Smooth muscle cell (in vitro differentiated cells): ENCODE results near the gene CHST10. TPM values are rescaled to one million over a fixed set of nuclear protein-coding genes. Genes with fewer than 3 reads are reported as not detected.

Experiments used
- DNase-seq: peaks from one replicate; lab custom pipeline; 2025; ENCODE audit not compliant: unreplicated experiment; lab: John Stamatoyannopoulos, UW
- H2AFZ ChIP-seq: fragments of 200-600 bp; sonication (generic); 2 replicates; pipeline ENCODE4 v1.6.0; 2016; ENCODE audit warnings: antibody characterized with exemption, low read depth, mild to moderate bottlenecking
- H3F3A ChIP-seq: fragments of 200-600 bp; sonication (generic); 2 replicates; pipeline ENCODE4 v1.6.0; 2017; ENCODE audit warnings: antibody characterized with exemption, low read depth
- H3K27ac ChIP-seq: fragments of 200-600 bp; sonication (generic); 2 replicates; pipeline ENCODE4 v1.5.1; 2016; ENCODE audit warnings: low read depth, mild to moderate bottlenecking
- H3K27me3 ChIP-seq: fragments of 200-600 bp; sonication (generic); 2 replicates; pipeline ENCODE4 v1.6.1; 2016; ENCODE audit warnings: low read depth, mild to moderate bottlenecking
- H3K36me3 ChIP-seq: fragments of 200-600 bp; sonication (generic); 2 replicates; pipeline ENCODE4 v1.5.1; 2016; ENCODE audit warnings: low read depth
- H3K4me1 ChIP-seq: fragments of 200-600 bp; sonication (generic); 2 replicates; pipeline ENCODE4 v1.5.1; 2016; ENCODE audit warnings: low read depth
- H3K4me2 ChIP-seq: fragments of 200-600 bp; sonication (generic); 2 replicates; pipeline ENCODE4 v1.6.0; 2016; ENCODE audit warnings: mild to moderate bottlenecking
- H3K4me3 ChIP-seq: fragments of 200-600 bp; sonication (generic); 2 replicates; pipeline ENCODE4 v1.5.1; 2016; ENCODE audit warnings: mild to moderate bottlenecking
- H3K79me2 ChIP-seq: fragments of 200-600 bp; sonication (generic); 2 replicates; pipeline ENCODE4 v1.6.0; 2016; ENCODE audit warnings: low read depth, mild to moderate bottlenecking
- H3K9ac ChIP-seq: fragments of 200-600 bp; sonication (generic); 2 replicates; pipeline ENCODE4 v1.6.0; 2016; ENCODE audit warnings: low read depth
- H3K9me3 ChIP-seq: fragments of 200-600 bp; sonication (generic); replicated peaks from 2 replicates; pipeline ENCODE4 v1.5.1; 2016; ENCODE audit warnings: low read depth
- H4K20me1 ChIP-seq: fragments of 200-600 bp; sonication (generic); 2 replicates; pipeline ENCODE4 v1.6.0; 2016; ENCODE audit warnings: low read depth
- CTCF ChIP-seq: fragments of 200-600 bp; sonication (generic); IDR thresholded peaks from 2 replicates; pipeline ENCODE4 v1.5.1; 2017; ENCODE audit warnings: borderline replicate concordance, mild to moderate bottlenecking, antibody characterized with exemption; ENCODE audit not compliant: insufficient read depth, poor library complexity, severe bottlenecking
- WGBS: methylation state at CpG from one replicate; pipeline ENCODE4 v1.1.7; 2016; ENCODE audit warnings: low lambda C conversion rate; 5-methylcytosine and 5-hydroxymethylcytosine counted together
- polyA plus RNA-seq: library from polyadenylated mRNA; unstranded; fragments of >200 nt; fragmentation: Nextera tagmentation; extraction: Ambion mirVana; gene quantifications from 2 replicates; pipeline ENCODE4 v1.2.1, GENCODE V29; 2016
- total RNA-seq: library from RNA; depleted of rRNA; stranded (reverse); fragments of >200 nt; gene quantifications from 2 replicates; pipeline ENCODE4 v1.2.3, GENCODE V29; 2014

Gene CHST10
- total and polyA plus RNA-seq, 2 experiments from 2014 or later: 8.9 to 9.5 TPM

GRCh38 chr2:100451734-100452133 is 34.3 kb upstream of the CHST10 start:
- Histone ChIP-seq H3K4me3 (no peak overlapping the region), H3K9me3 (peaks cover 2% of the 10 kb centered on the region), H3K9ac (no peak overlapping the region), H3K4me1 (no peaks in the 10 kb centered on the region), H2AFZ (no peak overlapping the region), H3K36me3 (no peaks in the 10 kb centered on the region), H3K27me3 (no peaks in the 10 kb centered on the region), H3K4me2 (no peak overlapping the region), H3K79me2 (no peaks in the 10 kb centered on the region), H3F3A (no peaks in the 10 kb centered on the region), H4K20me1 (no peaks in the 10 kb centered on the region), H3K27ac (no peak overlapping the region)
- TF ChIP-seq CTCF: no peak
- DNase-seq: no peak

- Histone ChIP-seq H3K36me3 (no peaks in the 10 kb centered on the region), H3K9me3 (peaks cover 2% of the 10 kb centered on the region), H4K20me1 (no peaks in the 10 kb centered on the region), H2AFZ (no peak overlapping the region), H3K4me3 (no peak overlapping the region), H3F3A (no peaks in the 10 kb centered on the region), H3K4me1 (no peaks in the 10 kb centered on the region), H3K27me3 (no peaks in the 10 kb centered on the region), H3K4me2 (no peak overlapping the region), H3K27ac (no peak overlapping the region), H3K79me2 (no peaks in the 10 kb centered on the region), H3K9ac (no peak overlapping the region)
- WGBS: 78% methylated on average over 5 of the region's 5 CpGs
- no peak for TF ChIP-seq CTCF
- DNase-seq: no peak
Observed at GRCh38 chr2:100451092-100451491, 33.6 kb upstream of the CHST10 start.

GRCh38 chr2:100446696-100447095 is 29.2 kb upstream of the CHST10 start:
- DNase-seq: no peak
- no peak overlapping the region for H3K4me2 ChIP-seq
- H2AFZ ChIP-seq: no peak overlapping the region
- H3K4me1 ChIP-seq: no peaks in the 10 kb centered on the region
- no peaks in the 10 kb centered on the region for H3K27me3 ChIP-seq
- no peaks in the 10 kb centered on the region for H3K9me3 ChIP-seq
- WGBS: 87% methylated on average over 2 of the region's 2 CpGs
- H3K27ac ChIP-seq: no peak overlapping the region
- TF ChIP-seq CTCF: no peak
- no peaks in the 10 kb centered on the region for H3K36me3 ChIP-seq
- H3K79me2 ChIP-seq: no peaks in the 10 kb centered on the region
- H3K4me3 ChIP-seq: no peak overlapping the region
- no peak overlapping the region for H3K9ac ChIP-seq
- no peaks in the 10 kb centered on the region for H4K20me1 ChIP-seq
- no peaks in the 10 kb centered on the region for H3F3A ChIP-seq

DNA sequence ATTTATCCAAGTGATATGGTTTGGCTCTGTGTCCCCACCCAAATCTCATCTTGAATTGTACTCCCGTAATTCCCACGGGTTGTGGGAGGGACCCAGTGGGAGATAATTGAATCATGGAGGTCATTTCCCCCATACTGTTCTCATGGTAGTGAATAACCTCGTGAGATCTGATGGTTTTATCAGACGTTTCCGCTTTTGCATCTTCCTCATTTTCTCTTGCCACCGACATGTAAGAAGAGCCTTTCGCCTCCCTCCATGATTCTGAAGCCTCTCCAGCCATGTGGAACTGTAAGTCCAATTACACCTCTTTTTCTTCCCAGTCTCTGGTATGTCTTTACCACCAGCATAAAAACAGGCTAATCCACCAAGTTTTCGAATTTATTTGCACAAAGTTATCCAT is 20.3 kb upstream of the CHST10 start:
- H3K27ac ChIP-seq: no peak overlapping the region

More for the DNA sequence above, 20.3 kb upstream of the CHST10 start:
- 88% methylated on average over 8 of the region's 8 CpGs for WGBS
- H3K4me2 ChIP-seq: no peak overlapping the region
- H3K9me3 ChIP-seq: no peaks in the 10 kb centered on the region
- DNase-seq: no peak
- H3K4me1 ChIP-seq: no peaks in the 10 kb centered on the region
- no peak overlapping the region for H2AFZ ChIP-seq
- no peaks in the 10 kb centered on the region for H4K20me1 ChIP-seq
- peaks cover 4% of the 10 kb centered on the region for H3K27me3 ChIP-seq
- no peaks in the 10 kb centered on the region for H3K36me3 ChIP-seq
- no peaks in the 10 kb centered on the region for H3K79me2 ChIP-seq
- H3K9ac ChIP-seq: no peak overlapping the region
- no peak for TF ChIP-seq CTCF
- no peak overlapping the region for H3K4me3 ChIP-seq
- H3F3A ChIP-seq: no peaks in the 10 kb centered on the region
